ENCODE measurements around the gene CYSTM1. TPM values are rescaled to one million over a fixed set of nuclear protein-coding genes. Genes with fewer than 3 reads are reported as not detected.
"Not testable (repeated sequence)": the region's sequence is repeated elsewhere in the genome, so short reads cannot be mapped to it uniquely, and the experiment has no call there.

The CYSTM1 gene
- total RNA-seq, 2 experiments from 2014 or later = 16.8 to 23.0 TPM

DNA sequence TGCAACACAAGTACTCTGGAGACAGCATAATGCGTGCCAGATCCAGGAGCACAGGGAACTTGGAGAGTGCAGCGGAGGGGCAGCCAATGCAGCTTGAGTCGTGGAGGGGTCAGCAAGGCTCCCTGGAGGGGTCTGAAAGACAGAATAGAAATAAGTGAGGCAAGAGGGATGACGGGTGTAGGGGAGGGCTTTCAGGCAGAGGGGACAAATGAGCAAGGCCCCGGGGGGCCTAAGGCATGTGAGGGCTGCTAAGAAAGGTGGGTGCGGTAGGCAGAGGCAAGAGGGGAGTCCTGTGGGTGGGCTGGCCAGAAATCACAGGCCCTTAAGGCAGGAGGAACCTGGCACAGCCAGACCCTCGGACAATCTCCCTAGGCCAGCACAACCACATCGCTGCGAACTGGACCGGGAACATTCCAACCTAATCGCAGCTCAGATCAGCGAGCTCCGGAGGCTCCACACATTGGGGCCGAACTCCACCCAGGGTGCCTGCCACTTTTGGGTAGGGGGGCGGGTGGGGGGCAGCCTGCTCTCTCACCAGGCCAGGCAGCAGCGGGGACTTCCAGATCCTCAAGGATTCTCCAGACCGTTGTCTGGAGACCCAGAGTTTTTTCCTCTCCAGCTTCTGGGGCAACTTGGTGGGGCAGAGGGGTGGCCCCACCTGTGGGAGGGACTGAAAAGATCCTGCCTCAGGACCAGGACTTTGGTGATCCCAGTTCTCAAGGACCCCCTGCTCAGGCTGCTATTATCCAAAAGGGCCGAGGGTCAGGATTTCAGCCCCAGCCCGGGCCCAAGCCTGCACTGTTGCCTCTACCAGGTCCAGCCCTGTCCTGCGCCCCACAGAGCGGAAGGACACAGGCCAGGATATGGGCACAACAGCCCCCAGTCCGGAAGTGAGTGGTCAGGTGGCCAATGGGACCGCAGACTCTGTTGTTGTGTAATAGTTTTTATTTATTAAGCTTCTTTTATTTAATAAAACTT lies 22.7 kb upstream of the CYSTM1 start:
- Mint-ChIP-seq H3K4me1 (peaks cover 5% of the 10 kb centered on the region), H3K27ac (no peak overlapping the region), H3K9me3 (ENCODE audit: low read depth) (no peaks in the 10 kb centered on the region), H3K27me3 (peaks cover 10% of the 10 kb centered on the region), H3K4me3 (no peak overlapping the region), H3K36me3 (no peaks in the 10 kb centered on the region)
- CTCF ChIA-PET = interaction anchor here (1.1 to 9.2 kb wide), 2 partner anchors 8 to 80 kb away, joined by 3 to 69 read pairs; no protein-coding TSS in a partner anchor
- ATAC-seq (no peak), DNase-seq (no peak)

DNA sequence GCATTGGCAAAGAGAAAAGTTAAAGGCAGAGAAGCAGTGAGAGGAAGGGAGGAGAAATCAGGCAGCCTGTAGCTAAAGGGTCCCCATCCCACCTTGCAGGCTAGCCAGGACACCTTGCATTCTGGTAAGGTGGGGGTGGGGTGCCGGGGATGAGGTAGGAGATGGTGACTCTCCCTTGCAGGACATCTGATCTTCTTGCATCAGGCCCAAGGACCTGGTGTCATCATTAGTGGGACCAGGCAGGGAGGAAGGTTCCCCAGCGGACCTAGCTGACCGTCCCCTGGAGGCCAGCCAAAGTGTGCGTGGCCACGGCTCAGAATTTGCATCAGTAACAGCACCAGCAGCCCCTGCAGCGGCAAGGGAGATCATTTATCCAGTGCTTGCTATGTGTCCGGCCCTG lies 21.7 kb upstream of the CYSTM1 start:
- no peaks in the 10 kb centered on the region for H3K36me3 Mint-ChIP-seq
- ATAC-seq = no peak
- H3K27ac Mint-ChIP-seq = no peak overlapping the region
- no peak for DNase-seq
- CTCF ChIA-PET = interaction anchor here (9.2 kb wide), 1 partner anchor 9 kb away, joined by 69 read pairs; no protein-coding TSS in a partner anchor
- peaks cover under 1% of the 10 kb centered on the region for H3K27me3 Mint-ChIP-seq
- H3K4me3 Mint-ChIP-seq = no peak overlapping the region
- peaks cover 6% of the 10 kb centered on the region for H3K4me1 Mint-ChIP-seq
- H3K9me3 Mint-ChIP-seq (ENCODE audit: low read depth) = no peaks in the 10 kb centered on the region

- Mint-ChIP-seq H3K4me3 (no peak overlapping the region), H3K4me1 (peaks cover 6% of the 10 kb centered on the region), H3K36me3 (no peaks in the 10 kb centered on the region), H3K27ac (no peak overlapping the region), H3K9me3 (ENCODE audit: low read depth) (no peaks in the 10 kb centered on the region), H3K27me3 (no peaks in the 10 kb centered on the region)
- no peak for DNase-seq
- no peak for ATAC-seq
- CTCF ChIA-PET = interaction anchor here (0.6 to 9.2 kb wide), 7 partner anchors 10 to 198 kb away, joined by 3 to 69 read pairs (median 5); partner anchors contain the start of gene CYSTM1
Measured at GRCh38 chr5:140153905-140154304, 21.1 kb upstream of the CYSTM1 start.

GRCh38 chr5:140154710-140155381 lies 20.1 kb upstream of the CYSTM1 start:
- not testable (repeated sequence) for DNase-seq; H3K36me3 Mint-ChIP-seq; H3K27ac Mint-ChIP-seq; H3K4me3 Mint-ChIP-seq; H3K9me3 Mint-ChIP-seq (ENCODE audit: low read depth); ATAC-seq; H3K4me1 Mint-ChIP-seq; H3K27me3 Mint-ChIP-seq
- CTCF ChIA-PET = interaction anchor here (0.6 to 9.2 kb wide), 13 partner anchors 10 to 402 kb away, joined by 3 to 69 read pairs (median 4); partner anchors contain the start of gene CYSTM1

GRCh38 chr5:140157032-140157781 lies 17.8 kb upstream of the CYSTM1 start:
- Mint-ChIP-seq H3K27me3 (no peaks in the 10 kb centered on the region), H3K27ac (peak overlapping the region; percentile 46), H3K4me1 (peaks cover 6% of the 10 kb centered on the region), H3K9me3 (ENCODE audit: low read depth) (no peaks in the 10 kb centered on the region), H3K36me3 (no peaks in the 10 kb centered on the region), H3K4me3 (peak overlapping the region; percentile 57)
- ATAC-seq (peak; percentile 99), DNase-seq (peak; percentile 91)
- CTCF ChIA-PET = interaction anchor here (0.6 to 9.2 kb wide), 12 partner anchors 11 to 370 kb away, joined by 3 to 69 read pairs (median 4); no protein-coding TSS in a partner anchor

DNA sequence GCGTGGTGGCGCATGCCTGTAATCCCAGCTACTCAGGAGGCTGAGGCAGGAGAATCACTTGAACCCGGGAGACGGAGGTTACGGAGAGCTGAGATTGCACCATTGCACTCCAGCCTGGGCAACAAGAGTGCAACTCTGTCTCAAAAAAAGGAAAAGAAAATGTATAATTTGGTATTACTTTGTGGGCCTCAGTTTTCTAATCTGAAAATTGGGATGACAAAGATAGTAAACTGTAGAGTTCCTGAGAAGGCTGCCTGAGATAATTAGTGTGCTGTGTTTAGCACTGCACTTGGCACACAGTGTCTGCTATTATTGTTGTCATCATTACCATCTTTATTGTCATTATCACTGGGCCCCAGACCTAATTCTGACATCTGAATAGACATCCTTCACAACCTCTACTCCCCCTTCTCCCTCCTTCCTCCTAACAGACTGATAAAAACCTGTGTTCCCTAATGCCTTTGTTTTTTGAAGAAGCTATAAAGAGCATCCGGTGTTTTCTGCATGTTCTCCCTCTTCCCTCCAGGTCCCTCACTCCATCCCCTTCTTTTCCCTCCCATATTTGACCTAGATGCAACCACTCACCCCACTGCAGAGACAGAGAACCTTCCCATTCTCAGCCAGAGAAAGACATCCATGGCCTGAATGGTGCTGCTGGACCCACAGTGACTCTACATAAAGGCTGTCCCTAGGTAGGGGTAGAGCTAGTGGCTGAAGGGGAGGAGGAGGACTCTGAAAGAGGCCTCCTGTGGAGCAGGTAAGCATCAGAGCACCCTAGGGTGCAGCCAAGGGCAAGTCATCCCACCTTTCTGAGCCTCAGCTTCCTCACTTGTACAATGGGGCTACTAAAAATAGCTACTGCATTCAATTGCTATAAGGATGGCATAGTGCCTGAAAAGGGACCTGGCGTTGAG lies 15.7 kb upstream of the CYSTM1 start:
- H3K4me1 Mint-ChIP-seq = peaks cover 6% of the 10 kb centered on the region
- no peak for DNase-seq
- no peak for ATAC-seq
- no peaks in the 10 kb centered on the region for H3K27me3 Mint-ChIP-seq
- CTCF ChIA-PET = interaction anchor here (1.0 to 9.2 kb wide), 9 partner anchors 9 to 191 kb away, joined by 3 to 69 read pairs (median 4); no protein-coding TSS in a partner anchor
- H3K9me3 Mint-ChIP-seq (ENCODE audit: low read depth) = no peaks in the 10 kb centered on the region
- no peak overlapping the region for H3K27ac Mint-ChIP-seq
- H3K36me3 Mint-ChIP-seq = no peaks in the 10 kb centered on the region
- H3K4me3 Mint-ChIP-seq = no peak overlapping the region

- DNase-seq = no peak
- Mint-ChIP-seq H3K4me3 (no peak overlapping the region), H3K36me3 (no peaks in the 10 kb centered on the region), H3K27ac (no peak overlapping the region), H3K4me1 (peaks cover 2% of the 10 kb centered on the region), H3K9me3 (ENCODE audit: low read depth) (no peaks in the 10 kb centered on the region), H3K27me3 (no peaks in the 10 kb centered on the region)
- ATAC-seq = no peak
- CTCF ChIA-PET = interaction anchor here (1.1 kb wide), 1 partner anchor 190 kb away, joined by 3 read pairs; no protein-coding TSS in a partner anchor
Measured at GRCh38 chr5:140162275-140162674, 12.7 kb upstream of the CYSTM1 start.

DNA sequence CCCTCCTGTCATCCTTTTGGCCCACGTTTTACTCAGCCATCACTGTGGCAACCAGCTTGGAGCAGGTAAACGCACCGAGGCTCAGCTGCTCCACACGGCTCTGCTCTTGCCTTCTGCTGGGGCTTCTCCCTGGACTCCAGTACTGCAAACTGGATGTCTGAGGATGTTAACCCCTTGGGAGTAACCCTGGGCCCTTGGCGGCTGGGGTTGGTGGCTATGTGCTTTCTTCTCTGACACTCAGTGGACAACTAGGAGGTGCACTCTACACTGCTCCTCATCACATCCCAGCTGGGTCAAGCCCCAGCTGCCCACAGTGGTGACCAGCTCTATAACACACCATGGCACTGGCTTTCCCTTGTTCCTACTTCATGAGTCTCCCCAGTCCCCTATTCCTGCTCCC lies 12.2 kb upstream of the CYSTM1 start:
- CTCF ChIA-PET = no interaction called here

DNA sequence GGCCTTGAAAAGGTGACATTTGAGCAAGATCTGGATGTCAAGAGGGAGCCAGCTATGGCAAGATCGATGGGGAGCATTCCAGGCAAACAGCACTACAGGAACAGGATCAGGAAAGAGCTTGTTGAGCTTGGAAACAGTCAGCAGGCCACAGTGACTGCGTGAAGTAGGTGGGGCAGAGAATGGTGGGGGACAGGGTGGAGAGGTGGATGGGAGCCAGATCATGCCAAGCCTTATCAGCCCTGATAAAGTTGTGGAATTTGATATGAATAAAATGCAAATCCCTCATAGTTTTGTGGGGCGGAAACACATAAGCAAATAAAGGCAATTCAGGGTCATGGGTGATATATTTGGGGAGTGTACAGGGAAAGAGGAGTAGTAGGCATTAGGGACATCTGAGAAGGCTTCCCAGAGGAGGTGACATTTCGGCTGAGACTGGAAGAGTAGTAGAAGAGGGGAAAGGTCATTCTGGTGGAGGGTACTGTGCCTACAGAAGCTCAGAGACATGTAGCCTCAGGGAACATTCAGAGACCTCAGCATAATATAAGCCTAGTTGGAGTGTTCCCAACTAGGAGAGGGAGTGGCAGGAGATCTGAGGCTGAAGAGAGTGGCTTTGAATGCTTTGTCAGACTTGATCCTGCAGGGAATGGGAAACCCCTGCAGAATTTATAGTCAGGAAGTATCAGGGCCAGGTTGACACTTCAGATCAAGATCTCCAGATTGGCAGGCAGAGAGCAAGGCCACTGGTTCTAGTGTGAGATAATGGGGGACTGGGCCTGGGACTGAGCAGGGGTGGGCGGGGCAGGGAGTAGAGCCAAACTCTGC lies 9.7 kb upstream of the CYSTM1 start:
- H3K36me3 Mint-ChIP-seq = no peaks in the 10 kb centered on the region

More for the DNA sequence above, 12.2 kb upstream of the CYSTM1 start:
- Mint-ChIP-seq H3K36me3 (no peaks in the 10 kb centered on the region), H3K9me3 (ENCODE audit: low read depth) (no peaks in the 10 kb centered on the region), H3K4me3 (no peak overlapping the region), H3K27ac (no peak overlapping the region), H3K4me1 (no peaks in the 10 kb centered on the region), H3K27me3 (no peaks in the 10 kb centered on the region)
- no peak for DNase-seq
- ATAC-seq = no peak

DNA sequence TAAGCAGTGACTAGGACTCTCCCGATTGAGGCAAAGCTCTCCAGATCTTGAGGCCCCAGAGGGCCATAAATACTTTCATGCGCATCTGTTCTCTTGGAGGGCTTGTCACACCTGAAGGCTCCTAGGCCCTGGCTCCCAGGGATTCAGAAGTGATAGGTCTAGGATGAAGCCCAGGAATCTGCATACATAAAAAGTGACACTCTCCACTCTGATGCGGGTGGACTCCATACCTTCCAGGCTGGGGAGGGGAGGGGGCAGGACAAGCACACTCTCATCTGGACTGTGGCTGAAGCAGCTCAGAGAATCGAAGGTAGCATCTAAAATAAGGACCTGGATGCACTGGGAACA lies 9.1 kb upstream of the CYSTM1 start:
- H3K4me1 Mint-ChIP-seq = peaks cover 5% of the 10 kb centered on the region
- H3K27ac Mint-ChIP-seq = no peak overlapping the region
- DNase-seq = no peak
- H3K4me3 Mint-ChIP-seq = no peak overlapping the region
- no peak for ATAC-seq
- no peaks in the 10 kb centered on the region for H3K27me3 Mint-ChIP-seq
- CTCF ChIA-PET = interaction anchor here (1.3 to 3.5 kb wide), 2 partner anchors 7 to 207 kb away, joined by 4 to 9 read pairs; no protein-coding TSS in a partner anchor
- H3K36me3 Mint-ChIP-seq = no peaks in the 10 kb centered on the region
- H3K9me3 Mint-ChIP-seq (ENCODE audit: low read depth) = no peaks in the 10 kb centered on the region

More for the DNA sequence above, 9.7 kb upstream of the CYSTM1 start:
- H3K9me3 Mint-ChIP-seq (ENCODE audit: low read depth) = no peaks in the 10 kb centered on the region
- H3K27me3 Mint-ChIP-seq = no peaks in the 10 kb centered on the region
- CTCF ChIA-PET = interaction anchor here (1.3 kb wide), 1 partner anchor 207 kb away, joined by 4 read pairs; no protein-coding TSS in a partner anchor
- no peak overlapping the region for H3K4me3 Mint-ChIP-seq
- H3K27ac Mint-ChIP-seq = no peak overlapping the region
- ATAC-seq (no peak), DNase-seq (no peak)
- H3K4me1 Mint-ChIP-seq = peaks cover 5% of the 10 kb centered on the region

GRCh38 chr5:140166911-140167310 lies 8.1 kb upstream of the CYSTM1 start:
- Mint-ChIP-seq H3K9me3 (ENCODE audit: low read depth) (no peaks in the 10 kb centered on the region), H3K27ac (no peak overlapping the region), H3K27me3 (peaks cover 2% of the 10 kb centered on the region), H3K36me3 (no peaks in the 10 kb centered on the region), H3K4me3 (no peak overlapping the region), H3K4me1 (peaks cover 5% of the 10 kb centered on the region)
- ATAC-seq = no peak
- DNase-seq = no peak
- CTCF ChIA-PET = interaction anchor here (1.0 to 3.5 kb wide), 3 partner anchors 8 to 206 kb away, joined by 4 to 9 read pairs (median 4); no protein-coding TSS in a partner anchor

All from activated CD8-positive, alpha-beta memory T cell treated with anti-CD3 and anti-CD28 coated beads, Interleukin-2, amount 10 ng/mL, durations not matched to agents 7 days and 5 days (primary cell).